RWPE1 (cell line): ENCODE results near the gene IER5.
"Not testable (repeated sequence)": the region's sequence is repeated elsewhere in the genome, so short reads cannot be mapped to it uniquely, and the experiment has no call there.

Experiments used
- CTCF ChIA-PET: fragments of 350-600 bp; sonication (Branson Sonifier 250); formaldehyde crosslinking; extraction: SDS; loops from one replicate; lab custom pipeline; 2021; lab: Yijun Ruan, JAX
- POLR2A ChIA-PET: fragments of 400-600 bp; formaldehyde crosslinking; extraction: SDS; loops from one replicate; lab custom pipeline; 2020; ENCODE audit warnings: antibody characterized with exemption; ENCODE audit not compliant: low non-redundant PET; lab: Yijun Ruan, JAX
- DNase-seq: peaks from one replicate; pipeline ENCODE4 v3.0.0; 2012; ENCODE audit warnings: low spot score
- H3K27ac ChIP-seq: fragments of 450-650 bp; 2 replicates; pipeline ENCODE4 v1.5.1; 2017
- TF ChIP-seq, protein P1 (sequence below): fragments of 450-650 bp; conservative IDR thresholded peaks from 2 replicates; pipeline ENCODE4 v1.5.1; 2017; ENCODE audit warnings: low read depth, mild to moderate bottlenecking

IER5 gene

DNA sequence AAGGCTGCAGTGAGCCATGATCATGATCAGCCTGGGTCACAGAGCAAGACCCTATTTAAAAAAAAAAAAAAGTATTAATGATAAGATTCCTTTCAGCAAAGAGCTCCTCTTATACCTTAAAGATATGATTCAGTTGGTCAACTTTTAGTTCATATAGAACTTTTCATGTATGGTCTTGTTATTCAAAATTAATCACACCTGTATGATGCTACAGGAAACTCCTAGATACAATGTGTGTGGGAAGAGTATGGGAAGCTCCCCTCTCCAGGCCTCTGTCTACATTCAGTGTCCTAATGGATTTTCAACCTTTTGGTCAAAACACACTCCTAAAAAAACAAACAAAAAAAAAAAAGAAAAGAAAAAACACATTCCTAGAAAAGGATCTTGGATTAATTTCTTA, 37.6 kb upstream of the IER5 start:
- POLR2A ChIA-PET = no interaction called here
- TF ChIP-seq, protein P1, sequence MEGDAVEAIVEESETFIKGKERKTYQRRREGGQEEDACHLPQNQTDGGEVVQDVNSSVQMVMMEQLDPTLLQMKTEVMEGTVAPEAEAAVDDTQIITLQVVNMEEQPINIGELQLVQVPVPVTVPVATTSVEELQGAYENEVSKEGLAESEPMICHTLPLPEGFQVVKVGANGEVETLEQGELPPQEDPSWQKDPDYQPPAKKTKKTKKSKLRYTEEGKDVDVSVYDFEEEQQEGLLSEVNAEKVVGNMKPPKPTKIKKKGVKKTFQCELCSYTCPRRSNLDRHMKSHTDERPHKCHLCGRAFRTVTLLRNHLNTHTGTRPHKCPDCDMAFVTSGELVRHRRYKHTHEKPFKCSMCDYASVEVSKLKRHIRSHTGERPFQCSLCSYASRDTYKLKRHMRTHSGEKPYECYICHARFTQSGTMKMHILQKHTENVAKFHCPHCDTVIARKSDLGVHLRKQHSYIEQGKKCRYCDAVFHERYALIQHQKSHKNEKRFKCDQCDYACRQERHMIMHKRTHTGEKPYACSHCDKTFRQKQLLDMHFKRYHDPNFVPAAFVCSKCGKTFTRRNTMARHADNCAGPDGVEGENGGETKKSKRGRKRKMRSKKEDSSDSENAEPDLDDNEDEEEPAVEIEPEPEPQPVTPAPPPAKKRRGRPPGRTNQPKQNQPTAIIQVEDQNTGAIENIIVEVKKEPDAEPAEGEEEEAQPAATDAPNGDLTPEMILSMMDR = no peak
- peak; percentile 21 for DNase-seq
- CTCF ChIA-PET = interaction anchor here (0.6 kb wide), 1 partner anchor 16 kb away, joined by 3 read pairs; no protein-coding TSS in a partner anchor
- no peak overlapping the region for H3K27ac ChIP-seq

DNA sequence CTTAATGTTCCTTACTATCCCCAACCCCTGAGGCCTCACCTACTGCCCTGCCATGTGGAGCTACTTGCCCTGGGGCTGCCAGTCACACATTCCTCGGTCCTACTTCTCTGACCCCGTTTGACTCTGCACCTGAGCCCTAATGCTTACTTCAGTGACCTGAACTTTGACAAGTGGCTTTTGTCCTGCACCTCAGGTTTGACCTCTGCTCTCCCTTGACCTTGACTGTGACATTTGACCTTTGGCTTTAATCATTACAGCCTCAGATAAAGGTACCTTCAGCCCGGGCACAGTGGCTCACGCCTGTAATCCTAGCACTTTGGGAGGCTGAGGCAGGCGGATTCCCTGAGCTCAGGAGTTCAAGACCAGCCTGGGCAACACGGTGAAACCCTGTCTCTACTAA, 31.9 kb upstream of the IER5 start:
- DNase-seq = no peak
- POLR2A ChIA-PET = interaction anchor here (0.6 kb wide), 1 partner anchor 12 kb away, joined by 3 read pairs; no protein-coding TSS in a partner anchor
- TF ChIP-seq, protein P1 = no peak
- H3K27ac ChIP-seq = no peak overlapping the region
- CTCF ChIA-PET = no interaction called here

DNA sequence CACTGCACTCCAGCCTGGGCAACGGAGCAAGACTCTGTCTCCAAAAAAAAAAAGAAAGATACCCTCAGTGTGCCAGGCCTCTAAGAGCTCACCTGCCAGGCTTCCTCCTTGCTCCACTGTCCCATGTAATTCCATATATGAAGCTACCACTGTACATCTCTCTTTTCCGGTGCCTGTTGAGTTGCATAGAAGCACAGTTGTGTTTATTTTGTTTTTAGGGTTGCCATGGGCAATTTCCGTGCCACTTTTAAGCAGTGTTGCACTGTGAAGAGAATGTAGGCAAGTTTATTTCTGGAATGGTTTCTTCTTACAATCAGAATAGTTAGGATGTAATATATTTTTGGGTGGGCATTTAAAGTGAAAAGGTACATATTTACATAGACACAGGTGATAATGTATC, 31.4 kb upstream of the IER5 start:
- DNase-seq = no peak
- ChIA-PET POLR2A (no interaction called here), CTCF (no interaction called here)
- no peak overlapping the region for H3K27ac ChIP-seq
- TF ChIP-seq, protein P1 = no peak

DNA sequence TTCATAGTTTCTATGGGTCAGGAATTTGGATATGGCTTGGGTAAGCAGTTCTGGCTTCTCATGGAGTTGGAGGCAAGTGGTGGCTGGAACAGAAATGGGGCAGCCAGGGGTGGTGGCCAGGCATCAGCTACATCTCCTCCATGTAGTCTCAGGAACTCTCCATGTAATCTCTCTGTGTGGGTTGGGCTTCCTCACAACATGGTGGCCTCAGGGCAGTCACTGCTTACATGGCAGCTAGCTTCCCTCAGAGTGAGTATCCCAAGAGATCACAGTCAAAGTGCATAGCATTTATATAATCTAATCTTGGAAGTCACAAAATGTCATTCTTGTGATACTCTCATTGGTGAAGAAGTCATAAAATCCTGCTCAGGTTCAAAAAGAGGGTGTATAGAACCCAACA, 29.1 kb upstream of the IER5 start:
- no peak for DNase-seq
- TF ChIP-seq, protein P1 = no peak
- no peak overlapping the region for H3K27ac ChIP-seq
- ChIA-PET CTCF (no interaction called here), POLR2A (no interaction called here)

DNA sequence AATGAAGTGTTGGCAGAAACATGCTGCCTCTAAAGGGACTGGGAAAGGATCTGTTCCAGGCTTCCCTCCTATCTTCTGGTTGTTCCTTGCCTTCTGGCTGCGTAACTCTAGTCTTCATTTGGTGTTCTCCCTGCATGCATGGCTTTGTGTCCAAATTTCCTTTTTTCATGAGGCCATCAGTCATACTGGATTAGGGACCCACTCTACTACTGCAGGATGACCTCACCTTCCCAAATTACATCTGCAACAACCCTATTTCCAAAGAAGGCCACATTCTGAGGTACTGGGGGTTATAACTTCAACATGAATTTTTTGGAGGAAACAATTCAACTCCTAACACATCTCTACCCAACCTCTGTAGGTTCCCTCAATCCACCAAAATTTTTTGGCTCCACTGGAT, 28.4 kb upstream of the IER5 start:
- H3K27ac ChIP-seq = no peak overlapping the region
- DNase-seq = no peak
- ChIA-PET CTCF (no interaction called here), POLR2A (no interaction called here)
- TF ChIP-seq, protein P1 = no peak

DNA sequence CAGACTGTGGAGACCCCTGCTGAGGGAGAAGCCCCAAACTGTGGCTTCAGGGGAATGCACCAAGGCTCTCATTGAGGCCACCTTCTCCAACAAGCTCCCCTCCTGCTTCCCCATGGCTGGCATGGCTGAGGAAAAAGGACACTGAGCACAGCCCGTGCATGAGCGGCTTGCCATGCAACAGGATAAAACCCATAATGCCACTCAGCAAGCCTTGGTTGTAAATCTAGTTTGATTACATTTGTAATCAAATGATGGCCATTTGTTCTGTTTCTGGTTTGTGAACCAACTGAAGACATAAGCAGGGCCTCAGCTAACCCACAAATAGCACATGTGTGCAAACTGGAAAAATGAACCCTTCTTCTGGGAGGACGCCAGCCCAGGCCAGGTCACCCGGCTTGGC, 27.6 kb upstream of the IER5 start:
- POLR2A ChIA-PET, DNase-seq, CTCF ChIA-PET, H3K27ac ChIP-seq: not testable (repeated sequence)

DNA sequence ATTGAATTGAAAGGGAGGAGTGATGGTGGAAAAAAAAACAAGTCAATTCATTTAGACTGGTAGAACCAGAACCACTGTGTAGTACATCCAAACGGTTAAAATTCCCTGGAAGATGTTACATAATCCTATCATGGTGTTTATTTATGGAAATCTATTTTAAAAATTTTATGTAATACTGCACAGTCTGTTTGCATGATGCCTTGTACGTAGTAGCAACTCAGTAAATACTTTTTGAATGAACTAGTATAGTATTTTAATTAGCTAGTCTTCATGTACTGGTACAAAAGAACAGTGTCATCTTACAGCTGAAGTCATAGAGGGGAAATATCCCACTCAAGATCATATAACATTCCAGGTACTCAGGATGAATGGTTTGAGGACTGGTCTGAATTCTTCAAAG, 27.0 kb upstream of the IER5 start:
- CTCF ChIA-PET = no interaction called here

More for the DNA sequence above, 27.0 kb upstream of the IER5 start:
- POLR2A ChIA-PET = no interaction called here
- TF ChIP-seq, protein P1 = no peak
- no peak overlapping the region for H3K27ac ChIP-seq
- no peak for DNase-seq
